NCI-H1436 treated with DMSO at 0.1 percent for 48 hours (cell line): ENCODE measurements around the gene GLIS1.

ENCODE experiments used
- DNase-seq: peaks from one replicate; lab custom pipeline; 2025; lab: John Stamatoyannopoulos, UW

GLIS1 gene

DNA sequence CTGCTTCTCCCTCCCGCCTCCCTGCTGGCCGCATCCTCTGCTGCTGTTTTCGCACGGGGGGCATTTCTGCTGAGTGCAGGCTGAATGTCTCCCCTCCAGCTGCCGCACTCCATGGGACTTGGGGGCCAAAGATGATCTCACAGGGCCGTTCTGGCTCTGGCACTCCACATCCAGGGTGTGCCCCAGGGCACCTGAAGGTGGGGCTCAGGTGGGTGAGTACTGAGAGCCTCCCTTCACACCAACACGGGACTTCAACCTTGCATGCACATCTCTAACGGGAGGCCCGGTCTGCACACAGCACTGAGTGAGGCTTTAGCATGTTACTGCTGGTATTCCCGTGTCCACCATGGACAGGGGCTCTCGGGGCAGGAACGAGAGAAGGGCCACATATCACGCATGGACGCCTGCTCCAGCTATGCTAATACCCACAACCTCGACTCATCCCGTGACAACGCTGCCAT is 190.9 kb downstream of the GLIS1 start:
- no peak for DNase-seq

DNA sequence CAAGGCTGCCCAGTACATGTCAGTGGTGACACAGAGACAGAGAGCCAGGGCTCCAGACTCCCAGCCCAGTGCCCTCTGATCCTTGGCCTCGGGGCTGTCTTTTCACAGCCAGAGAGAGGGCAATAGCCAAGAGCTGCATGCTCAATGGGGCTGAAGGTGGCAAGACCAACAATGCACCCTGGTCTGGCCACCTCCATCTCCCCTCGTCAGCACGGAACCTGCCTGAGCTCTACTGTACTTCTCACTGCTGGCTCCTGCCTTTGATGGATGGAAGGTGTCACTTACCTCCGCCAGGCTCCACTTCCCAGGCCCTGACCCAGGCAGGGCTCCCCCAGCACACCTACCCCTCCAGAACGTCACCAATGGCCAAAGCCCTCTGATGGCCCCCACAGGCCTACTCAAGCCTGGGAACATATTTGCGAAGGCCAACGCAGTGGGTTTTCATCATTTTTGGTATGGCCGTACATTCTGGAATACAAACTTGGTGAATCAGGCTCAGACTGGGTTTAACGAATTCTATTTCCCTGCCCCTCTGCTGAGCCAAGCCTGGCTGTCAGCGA is 191.7 kb downstream of the GLIS1 start:
- no peak for DNase-seq

DNA sequence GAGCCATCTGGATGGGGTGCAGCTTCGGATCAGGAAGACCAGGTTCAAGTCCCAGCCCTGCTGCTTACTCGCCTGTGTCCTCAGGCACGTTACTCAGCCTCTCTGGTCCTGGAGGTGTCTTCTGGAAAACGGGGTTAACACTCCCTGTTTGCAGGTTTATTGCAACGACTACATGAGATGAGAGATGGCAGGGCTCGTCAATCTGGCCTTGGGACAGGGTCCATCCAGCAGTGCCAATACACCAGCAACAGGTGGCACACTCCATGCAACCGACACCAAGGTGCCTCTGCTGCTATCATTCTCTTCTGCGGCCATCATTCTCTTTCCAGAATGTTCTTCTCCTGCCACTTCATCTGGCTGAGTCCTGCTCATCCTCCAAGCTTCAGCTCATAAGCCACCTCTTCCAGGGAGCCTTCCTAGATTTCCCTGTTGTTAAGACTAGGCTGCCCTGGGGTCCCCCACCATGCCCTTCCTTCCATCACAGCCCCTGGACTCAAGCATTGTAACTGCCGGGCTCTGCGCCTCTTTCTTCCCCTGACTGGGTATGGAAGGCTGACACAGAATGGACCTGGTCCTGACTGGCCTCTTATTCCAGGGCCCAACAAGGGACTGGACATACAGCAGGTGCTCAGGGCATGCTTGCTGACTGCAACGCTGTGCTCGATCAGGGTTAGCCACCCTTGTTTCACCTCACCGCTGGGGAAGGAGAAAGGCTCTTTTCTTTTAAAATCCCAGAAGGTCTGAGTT is 192.4 kb downstream of the GLIS1 start:
- no peak for DNase-seq

DNA sequence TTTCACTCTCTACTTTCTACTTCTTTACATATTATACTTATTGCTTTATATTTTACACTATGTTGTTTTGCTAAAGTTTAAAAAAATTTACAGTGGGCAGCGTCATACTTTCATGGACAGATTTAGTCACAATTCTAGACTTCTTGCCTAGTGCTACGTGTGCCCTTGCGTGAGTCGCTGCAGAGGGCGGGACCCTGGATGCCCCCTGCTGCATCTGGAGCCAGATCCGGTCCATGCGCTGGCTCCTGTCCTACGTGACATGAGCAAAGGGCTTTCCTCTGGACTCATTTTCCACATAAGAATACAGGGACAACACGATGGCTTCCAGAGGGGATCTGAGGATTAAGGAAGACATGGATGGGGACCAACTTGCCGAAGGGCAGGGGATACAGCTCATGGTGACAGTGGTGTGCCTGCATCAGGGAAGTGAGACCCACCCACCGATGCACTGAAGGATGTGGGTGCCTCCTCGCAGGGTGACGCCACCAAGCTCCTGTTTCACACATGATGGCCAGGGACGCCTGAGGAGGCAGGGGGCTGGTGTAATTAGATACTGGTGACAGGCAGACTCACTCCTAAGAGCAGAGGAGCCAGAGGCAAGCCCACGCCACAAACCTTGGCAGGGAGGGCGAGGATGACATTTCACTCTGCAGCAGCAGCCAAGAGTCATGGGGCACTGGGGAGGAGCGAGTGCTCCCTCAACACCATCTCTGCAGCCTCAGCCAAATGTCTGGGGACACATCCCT is 193.1 kb downstream of the GLIS1 start:
- DNase-seq = no peak

DNA sequence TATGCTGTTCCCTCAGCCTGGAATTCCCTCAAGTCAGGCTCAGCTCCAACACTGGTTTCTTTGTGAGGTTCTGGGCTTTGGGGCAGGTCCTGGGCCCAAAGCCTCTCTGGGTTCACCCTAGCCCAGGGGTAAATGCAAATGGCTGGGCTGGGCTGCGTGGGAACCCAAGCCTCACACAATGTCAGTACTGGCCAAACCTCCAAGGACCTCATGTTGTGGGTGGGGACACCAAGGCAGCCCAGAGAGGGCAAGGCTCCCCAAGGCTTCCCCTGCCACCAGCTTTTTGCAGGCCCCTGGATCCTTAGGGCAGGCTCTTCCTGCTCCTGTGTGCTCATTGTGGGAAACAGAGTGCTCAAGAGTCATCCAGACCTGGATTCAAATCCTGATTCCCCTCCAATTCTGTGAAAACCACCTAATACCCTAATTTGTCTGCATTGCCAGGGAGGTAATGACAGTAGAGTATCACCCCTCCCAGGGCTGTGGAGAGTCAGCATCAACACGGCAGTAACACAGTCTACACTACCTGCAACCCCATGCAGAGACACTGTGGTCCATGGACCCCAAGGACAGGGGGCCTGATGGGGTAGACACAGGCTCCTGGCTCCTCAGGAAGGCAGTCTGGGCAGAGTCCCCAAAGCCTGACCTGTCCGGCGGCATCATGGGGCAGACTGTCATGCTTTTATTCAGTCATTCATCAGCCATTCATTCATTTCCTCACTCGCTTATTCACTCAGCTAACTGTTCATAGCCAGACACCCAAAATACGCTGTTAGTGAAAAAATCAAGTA is 194.0 kb downstream of the GLIS1 start:
- no peak for DNase-seq

DNA sequence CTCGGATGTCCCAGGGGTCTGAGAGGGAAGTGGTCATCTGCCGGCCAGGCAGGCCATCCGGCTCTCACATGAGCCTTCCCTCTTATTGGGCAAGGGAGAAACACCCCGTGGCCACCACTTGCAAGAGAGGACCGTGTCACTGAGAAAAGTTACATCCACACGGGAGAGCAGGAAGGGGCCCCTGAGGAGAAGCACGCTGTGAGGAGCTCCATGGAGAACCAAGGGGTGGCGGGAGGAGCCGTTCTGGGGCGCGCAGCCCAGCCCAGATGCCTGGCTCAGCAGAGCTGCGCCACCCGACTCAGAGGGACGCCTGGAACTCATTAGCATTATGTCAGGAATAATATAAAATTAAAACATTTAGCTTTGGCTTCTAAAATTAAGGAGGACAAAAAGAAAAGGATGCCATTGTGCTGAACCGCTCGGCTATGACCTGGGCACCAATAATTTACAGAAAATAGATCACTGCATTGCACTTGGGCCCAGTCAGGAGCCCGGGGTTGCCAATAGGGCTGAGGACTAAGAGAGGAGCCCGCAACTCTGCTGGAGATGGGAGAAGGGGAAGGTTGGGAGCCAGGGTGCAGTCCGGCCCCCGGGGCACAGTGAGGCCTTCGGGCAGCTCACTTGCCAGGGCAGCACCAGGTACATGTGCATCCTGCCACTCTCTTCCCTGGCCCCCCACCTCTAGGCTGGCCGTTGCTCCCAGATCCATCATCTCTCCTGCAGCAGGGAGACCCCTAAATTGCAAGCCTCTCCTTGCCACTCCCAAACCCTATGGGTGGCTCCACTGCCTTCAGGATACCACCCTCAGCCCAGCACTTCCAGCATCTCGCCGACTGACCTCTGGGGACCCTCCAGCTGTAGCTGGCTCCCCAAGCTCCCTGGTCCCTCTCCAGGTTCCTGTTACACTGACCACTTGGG is 194.9 kb downstream of the GLIS1 start:
- DNase-seq = no peak

DNA sequence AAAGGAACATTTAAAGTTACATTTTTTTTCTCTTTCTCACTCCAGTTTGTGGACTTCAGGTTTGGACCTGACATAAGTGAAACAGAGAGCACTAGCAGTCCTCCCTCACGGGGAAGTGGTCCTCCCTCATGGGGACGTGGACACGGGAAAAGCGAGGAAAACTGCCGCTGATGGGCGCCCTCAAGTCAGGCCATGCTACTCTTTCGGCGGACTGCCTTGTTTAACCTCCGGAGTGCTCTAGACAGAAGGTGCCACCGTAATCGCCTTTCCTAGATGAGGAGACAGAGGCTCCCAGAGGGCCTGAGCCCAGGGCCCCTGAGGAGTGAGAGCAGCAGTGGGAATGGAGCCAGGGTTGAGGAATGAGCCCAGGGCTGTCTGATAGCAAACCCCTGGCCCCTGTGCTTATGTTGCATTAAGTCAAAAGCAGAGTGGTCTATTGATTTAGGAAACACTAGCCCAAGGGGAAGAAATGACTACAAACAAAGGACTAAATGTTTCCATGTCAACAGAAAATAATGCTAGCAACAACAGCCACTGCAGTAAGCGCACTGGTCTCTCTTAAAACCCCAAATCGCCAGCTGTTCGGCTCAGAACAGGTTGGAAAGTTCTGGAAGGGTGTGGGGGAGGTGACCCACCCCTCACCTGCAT is 195.7 kb downstream of the GLIS1 start:
- no peak for DNase-seq

DNA sequence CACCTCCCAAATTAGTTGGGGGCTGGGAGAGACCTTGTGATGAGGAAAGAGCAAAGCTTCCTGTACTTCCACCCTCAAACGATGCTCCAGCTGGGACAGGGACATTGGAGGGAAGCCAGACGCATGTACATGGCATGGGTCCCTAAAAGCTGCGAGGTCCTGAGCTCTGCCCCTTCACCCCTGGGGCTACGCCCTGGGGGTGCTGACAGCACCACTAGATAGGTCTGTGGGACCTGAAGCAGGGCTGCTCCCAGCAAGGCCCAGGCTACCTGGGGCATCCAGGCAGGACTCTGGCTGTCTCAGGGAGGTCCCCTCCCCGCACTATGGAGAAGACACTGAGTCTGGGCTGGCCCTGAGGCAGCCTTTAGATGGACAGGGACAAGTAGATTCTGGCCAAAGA is 196.4 kb downstream of the GLIS1 start:
- no peak for DNase-seq

DNA sequence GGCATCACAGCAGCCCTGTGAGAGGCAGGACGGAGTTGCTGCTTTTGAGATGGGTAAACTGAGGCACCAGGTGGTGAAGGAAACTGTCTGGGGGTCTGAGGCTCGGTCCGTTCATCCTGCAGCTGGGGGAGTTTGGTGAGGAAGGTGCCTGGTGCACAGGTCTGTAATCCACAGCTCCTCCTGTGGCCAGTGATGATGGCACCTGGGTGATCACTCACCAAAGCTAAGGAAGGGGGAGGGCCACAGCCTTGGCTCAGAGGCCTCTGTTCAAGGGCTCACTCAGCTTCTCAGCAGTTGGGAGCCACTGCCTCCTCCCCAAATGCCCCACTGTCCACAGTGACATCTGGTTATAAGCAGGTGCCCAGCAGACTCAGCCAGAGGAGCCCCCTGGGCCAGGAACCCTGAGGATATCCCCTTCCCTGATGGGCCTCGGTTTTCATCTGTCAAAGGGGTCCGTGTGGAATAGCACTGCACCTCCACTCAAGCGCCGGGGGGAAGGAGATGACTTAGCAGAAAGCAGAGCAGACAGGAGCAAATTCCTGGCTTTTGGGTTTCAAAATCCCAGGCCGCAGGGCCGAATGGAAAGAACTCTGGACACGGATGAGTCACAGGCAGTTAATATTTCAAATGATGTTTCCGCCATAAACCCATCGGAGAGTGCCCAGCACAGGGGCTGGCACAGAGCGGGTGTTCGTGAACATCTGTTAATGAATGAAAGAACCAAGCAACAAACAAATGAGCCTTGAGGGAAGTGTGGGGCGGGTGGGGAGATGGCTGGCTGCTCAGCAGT is 197.0 kb downstream of the GLIS1 start:
- no peak for DNase-seq

DNA sequence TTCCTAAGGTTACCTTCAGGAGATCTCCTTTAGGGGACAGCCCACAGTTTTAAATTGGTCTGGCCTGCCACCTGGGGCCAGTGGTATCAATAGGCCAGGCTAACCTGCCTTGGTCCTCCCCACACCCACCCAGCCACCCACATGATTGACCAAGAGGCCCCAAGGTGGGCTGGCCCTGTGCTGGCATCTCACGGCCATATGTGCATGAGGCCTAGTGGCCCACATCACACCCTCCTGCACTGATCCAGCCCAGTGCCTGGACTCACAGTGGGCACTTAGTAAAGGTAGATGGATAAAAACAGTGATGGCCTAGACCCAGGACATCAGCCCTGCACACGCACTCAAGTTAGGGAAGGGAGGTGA is 197.7 kb downstream of the GLIS1 start:
- DNase-seq = no peak

DNA sequence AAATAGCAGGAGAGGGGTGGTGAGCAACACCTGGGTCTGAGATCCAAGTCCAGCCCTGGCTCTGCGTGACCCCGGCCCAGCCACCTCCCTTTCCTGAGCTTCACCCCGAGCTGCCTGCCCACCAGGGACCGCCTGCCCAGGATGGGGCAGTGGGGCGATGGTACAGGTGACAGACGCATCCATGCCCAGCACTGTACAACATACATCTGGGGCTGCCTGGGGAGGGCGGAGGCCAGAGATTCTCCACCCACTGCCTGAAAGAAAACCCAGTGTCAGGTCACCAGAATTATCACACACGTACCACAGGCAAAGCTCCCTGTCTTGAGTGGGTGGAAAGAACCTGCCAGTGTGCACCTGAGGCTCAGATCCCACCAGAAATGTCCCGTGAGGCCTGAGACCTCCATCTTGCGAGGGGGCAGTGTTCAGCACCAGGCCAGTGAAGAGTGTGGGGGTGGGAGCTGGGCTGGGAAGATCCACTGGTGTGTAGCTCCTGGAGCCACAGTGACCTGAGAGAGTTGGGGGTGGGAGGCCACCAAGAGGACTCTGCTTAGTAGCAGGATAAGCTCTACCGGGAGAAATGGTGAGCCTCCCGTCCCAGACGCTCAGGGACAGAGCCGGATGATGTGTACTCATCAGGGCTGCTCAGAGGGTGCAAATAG is 198.2 kb downstream of the GLIS1 start:
- DNase-seq = no peak

DNA sequence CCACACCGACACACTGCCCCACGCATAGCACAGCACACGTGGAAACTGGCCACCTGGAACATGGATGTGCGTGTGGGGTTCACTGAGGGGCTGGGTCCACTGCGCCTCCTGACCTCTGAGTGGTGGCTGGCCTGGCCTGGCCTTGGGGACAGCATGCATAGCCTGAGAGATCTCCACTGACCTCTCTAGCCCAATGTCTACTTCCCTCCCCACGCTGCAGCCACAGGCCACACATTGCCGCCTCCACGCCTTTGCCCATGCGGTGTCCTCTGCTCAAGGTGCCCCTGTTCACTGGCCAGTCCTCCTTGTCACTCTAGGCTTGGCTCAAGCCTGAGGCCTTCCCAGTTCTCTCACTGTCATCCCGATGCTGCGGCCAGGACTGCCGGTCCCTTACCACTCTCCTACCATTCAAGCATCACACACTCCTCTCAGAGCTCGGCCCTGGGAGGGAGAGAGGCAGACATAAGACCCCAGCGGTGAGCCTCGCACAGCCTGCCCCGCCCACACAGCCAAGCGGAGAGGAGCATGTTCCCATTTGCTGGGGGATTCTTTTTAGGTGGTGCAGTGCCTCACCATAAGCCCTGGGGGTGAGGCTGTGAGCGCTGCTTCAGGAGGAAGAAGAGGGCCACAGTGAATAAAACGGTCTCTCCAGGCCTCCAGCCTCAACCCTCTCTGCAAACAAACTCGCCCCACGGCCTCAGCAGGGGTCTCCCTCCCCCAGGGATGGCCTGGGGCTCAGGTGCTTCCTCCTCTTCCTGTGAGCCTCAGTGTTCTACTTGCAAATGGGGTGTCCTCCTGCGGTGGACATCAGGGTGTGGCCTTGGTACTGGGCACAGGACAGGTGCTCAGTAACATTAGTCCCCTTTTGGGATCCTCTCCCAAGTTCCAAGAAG is 199.0 kb downstream of the GLIS1 start:
- no peak for DNase-seq

DNA sequence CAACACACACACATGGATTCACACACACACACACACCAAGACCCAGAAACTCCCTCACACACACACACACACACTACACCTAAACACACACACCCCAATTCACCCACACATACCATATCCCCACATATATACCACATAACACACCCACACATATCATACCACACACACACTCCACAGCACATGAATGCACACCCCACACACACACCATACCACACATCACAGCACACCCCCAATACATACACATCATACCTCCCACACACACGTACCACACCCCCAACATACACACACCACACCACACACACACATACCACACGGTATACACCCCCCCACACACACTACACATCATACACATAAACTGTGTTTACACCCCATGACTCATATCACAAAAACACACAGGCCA is 199.7 kb downstream of the GLIS1 start:
- DNase-seq = no peak

DNA sequence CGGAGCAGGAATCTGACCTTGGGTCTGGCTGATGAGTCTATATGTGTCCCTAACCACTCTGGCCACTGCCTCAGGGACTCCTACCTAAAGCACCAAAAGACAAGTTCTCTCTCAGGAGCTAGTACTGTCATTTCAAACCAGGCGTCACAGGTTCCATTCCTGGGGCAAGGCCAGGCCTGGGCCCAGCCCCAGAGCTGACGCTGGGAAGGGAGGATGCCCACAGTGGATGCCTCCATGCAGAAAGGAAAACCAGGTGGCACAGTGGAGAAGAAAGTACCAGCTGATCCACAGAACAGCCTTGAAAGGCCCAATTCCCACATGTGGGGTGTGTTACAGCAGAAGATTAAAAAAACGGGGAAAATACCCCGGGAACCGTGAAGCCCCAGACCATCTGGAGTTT is 202.4 kb downstream of the GLIS1 start:
- DNase-seq = no peak

DNA sequence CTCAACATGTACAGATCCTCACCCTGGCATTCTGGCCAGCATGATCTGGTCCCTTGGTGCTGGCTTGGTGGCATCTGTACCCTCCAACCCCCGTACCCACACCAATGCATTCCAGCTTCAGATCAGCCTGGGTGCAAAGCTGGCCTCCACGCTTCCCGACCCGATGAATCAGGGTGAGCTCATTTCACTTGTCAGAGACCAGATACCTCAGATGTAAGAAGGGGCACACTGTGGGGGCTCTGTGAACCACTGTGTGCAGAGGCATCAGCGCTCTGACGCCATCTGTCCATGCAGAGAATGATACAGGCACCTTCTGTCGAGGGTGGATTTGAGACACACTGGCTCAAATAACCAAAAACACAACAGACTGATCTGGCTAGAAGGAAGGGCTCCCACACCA is 203.1 kb downstream of the GLIS1 start:
- DNase-seq = no peak

DNA sequence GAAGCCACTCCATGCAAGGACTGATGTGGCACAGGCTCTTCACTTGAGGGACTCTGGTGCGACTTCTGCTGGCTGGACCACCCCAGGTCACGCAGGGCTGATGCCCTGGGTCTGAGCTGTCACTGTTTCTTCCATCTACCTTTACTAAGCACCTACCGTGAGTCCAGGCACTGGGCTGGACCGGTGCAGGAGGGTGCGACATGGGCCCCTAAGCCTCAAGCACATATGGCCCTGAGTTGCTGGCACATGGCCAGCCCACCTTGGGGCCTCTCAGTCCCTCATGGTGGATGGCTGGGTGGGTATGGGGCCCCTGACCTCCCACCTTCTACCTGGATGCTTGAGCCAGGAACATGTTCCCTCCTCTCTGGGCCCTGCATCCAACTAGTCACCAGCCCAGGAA is 203.7 kb downstream of the GLIS1 start:
- no peak for DNase-seq

DNA sequence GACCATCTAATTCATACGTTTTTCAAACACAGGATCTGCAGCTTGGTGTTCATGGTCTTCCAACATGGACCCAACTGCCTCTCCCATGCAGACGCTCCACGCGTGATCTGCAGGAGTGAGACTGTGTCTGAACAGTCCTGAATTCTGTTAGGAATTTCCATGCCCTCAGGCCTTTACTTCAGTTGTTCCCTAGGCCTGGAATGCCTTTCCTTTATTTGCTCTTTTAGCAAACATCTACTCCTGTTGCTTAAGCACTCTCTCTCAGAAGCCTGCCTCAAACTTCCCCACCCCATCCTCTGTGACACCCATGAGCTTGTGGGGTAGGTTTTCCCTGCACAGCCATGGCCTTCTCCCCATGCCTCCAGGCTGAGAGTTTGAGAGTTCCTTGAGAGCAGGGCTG is 206.1 kb downstream of the GLIS1 start:
- DNase-seq = no peak

DNA sequence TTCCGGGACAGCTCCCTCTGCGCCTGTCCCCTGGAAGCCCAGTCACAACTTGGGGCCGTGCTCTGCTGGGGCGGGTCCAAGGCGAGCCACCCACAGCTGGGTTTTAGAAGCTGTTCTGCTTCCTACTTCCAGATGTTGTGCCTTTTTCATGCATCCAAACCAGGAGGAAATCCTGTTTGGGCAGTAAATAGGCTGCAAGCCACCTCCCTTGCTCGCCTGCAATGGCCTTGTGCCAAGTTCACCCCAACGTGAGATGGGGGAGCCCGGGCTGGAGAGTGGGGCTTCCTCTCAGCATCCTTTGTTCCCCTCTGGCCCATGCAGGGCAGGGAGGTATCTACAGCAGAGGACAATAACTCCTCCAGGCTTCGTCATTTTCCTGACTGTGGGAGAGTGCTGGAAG is 206.6 kb downstream of the GLIS1 start:
- no peak for DNase-seq

DNA sequence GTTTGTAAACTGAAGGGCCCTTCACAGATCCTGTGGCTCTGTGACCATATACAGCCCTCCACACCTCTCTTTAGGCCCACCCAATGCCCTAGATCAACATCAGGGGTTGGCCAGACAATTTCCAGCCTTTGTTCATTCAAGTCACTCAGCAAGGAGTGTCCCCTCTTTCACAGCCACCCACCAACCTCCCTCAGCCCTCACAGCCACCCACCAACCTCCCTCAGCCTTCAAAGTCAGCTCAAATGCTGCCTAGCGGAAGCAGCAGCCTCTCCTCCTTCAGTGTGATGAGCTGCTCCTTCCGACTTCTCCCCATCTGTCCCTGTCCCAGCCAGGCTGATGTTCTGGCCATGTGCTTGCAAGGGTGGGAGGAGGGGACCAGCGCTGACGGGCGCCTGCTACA is 208.4 kb downstream of the GLIS1 start:
- DNase-seq = no peak
